GM18505 (cell line): ENCODE results near the gene ARMC5.
A peak's percentile ranks its signal among the peaks of the same experiment; 100 is the strongest.
"Not testable (repeated sequence)": the region's sequence is repeated elsewhere in the genome, so short reads cannot be mapped to it uniquely, and the experiment has no call there.

Experiments
- ATAC-seq: cut with Tn5 transposase; IDR thresholded peaks from one replicate; pipeline ENCODE4 v1.9.1; 2021; ENCODE audit not compliant: unreplicated experiment
- POLR2A ChIP-seq: IDR thresholded peaks from 4 replicates; pipeline ENCODE4 v1.6.1; 2011; ENCODE audit warnings: borderline replicate concordance; ENCODE audit not compliant: insufficient read depth, insufficient read length; ENCODE audit errors: extremely low read depth

Gene ARMC5

GRCh38 chr16:31480851-31481536 is 21.7 kb downstream of the ARMC5 start:
- no peak for ATAC-seq
- no peak for TF ChIP-seq POLR2A

DNA sequence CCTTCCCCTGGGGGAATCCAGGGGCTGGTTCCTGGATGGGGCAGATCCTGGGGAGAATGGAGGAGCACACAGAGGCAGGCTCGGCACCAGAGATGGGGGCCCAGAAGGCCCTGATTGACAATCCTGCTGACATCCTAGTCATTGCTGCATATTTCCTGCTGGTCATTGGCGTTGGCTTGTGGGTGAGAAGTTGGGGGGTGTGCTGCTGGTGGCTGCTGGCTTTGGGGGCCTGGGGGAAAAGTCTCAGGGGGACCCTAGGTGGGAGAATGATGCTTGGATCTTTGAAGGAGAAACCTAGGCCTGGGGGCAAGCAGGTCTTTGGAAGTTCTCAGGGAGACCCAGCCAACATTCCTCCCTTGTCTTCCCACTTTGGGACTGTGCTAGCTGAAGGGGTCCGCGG is 23.8 kb downstream of the ARMC5 start, which contains the start of gene SLC5A2:
TSS of gene SLC5A2 (plus strand) at position 43 of the 400 bp plus-strand sequence. CDS start at position 57, 14 bp downstream.
- no peak for TF ChIP-seq POLR2A
- ATAC-seq: no peak

DNA sequence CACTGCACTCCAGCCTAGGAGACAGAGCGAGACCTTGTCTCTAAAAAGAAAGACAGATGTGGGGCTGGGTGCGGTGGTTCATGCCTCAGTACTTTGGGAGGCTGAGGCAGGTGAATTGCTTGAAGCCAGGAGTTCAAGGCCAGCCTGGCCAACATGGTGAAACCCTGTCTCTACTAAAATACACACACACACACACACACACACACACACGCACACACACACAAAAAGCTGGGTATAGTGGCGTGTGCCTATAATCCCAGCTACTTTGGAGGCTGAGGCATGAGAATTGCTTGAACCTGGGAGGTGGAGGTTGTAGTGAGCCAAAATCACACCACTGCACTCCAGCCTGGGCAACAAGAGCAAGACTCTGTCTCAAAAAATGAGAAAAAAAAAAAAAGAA is 24.7 kb downstream of the ARMC5 start:
- ATAC-seq: not testable (repeated sequence)

GRCh38 chr16:31484491-31485171 is 25.3 kb downstream of the ARMC5 start:
- TF ChIP-seq POLR2A: no peak
- ATAC-seq: no peak

- TF ChIP-seq POLR2A: no peak
- ATAC-seq: no peak
Measured at GRCh38 chr16:31485571-31485970, 26.3 kb downstream of the ARMC5 start.

DNA sequence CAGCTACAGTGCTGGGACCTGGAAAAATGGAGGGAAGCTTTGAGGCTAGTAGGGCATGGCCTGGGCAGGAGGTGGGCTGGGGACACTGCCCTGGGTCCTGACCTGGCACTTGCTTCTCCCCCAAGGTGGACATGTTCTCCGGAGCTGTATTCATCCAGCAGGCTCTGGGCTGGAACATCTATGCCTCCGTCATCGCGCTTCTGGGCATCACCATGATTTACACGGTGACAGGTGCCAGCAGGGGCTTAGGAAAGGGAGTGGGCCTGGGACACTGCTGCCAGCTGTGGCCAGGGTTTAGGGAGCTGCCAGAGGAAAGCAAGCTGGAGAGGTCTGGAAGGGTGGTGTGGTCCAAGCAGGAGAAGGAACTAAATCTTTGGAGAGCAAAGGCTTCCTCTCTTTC is 26.7 kb downstream of the ARMC5 start:
- no peak for ATAC-seq
- TF ChIP-seq POLR2A: no peak

- ATAC-seq: no peak
- TF ChIP-seq POLR2A: no peak
Measured at GRCh38 chr16:31487071-31487719, 27.9 kb downstream of the ARMC5 start.

- ATAC-seq: peak; percentile 83
Measured at GRCh38 chr16:31487720-31488467, 28.6 kb downstream of the ARMC5 start.

DNA sequence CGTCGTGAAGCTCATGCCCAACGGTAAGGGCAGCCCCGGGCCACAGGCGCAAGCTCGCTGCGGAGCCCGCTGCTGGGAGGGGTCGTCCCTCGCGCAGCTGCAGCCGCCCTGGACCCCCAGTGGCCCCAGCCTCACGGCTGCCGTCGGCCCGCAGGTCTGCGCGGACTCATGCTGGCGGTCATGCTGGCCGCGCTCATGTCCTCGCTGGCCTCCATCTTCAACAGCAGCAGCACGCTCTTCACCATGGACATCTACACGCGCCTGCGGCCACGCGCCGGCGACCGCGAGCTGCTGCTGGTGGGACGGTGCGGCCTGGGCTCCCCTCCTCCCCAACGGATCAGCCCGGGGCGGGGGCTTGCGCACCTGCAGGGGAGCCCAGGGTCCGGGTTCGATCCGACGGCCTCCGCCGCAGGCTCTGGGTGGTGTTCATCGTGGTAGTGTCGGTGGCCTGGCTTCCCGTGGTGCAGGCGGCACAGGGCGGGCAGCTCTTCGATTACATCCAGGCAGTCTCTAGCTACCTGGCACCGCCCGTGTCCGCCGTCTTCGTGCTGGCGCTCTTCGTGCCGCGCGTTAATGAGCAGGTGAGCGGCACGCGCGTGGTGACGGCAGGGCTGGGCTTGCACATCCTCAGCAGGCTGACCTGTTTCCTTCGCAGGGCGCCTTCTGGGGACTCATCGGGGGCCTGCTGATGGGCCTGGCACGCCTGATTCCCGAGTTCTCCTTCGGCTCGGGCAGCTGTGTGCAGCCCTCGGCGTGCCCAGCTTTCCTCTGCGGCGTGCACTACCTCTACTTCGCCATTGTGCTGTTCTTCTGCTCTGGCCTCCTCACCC is 29.4 kb downstream of the ARMC5 start:
- TF ChIP-seq POLR2A: no peak
- no peak for ATAC-seq

More at GRCh38 chr16:31487720-31488467, 28.6 kb downstream of the ARMC5 start:
- no peak for TF ChIP-seq POLR2A

DNA sequence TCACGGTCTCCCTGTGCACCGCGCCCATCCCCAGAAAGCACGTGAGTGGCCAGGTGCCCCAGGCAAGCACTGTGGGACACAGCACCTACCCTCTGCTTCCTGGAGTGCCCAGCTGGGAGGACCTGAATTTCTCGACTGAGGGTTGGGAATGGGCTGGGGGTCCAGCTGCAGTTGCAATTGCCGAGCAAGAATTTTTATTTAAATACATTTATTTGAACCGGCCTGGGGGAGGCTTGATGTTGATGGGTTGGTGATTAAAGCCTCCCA is 29.9 kb downstream of the ARMC5 start:
- peak; percentile 3 for TF ChIP-seq POLR2A
- no peak for ATAC-seq

DNA sequence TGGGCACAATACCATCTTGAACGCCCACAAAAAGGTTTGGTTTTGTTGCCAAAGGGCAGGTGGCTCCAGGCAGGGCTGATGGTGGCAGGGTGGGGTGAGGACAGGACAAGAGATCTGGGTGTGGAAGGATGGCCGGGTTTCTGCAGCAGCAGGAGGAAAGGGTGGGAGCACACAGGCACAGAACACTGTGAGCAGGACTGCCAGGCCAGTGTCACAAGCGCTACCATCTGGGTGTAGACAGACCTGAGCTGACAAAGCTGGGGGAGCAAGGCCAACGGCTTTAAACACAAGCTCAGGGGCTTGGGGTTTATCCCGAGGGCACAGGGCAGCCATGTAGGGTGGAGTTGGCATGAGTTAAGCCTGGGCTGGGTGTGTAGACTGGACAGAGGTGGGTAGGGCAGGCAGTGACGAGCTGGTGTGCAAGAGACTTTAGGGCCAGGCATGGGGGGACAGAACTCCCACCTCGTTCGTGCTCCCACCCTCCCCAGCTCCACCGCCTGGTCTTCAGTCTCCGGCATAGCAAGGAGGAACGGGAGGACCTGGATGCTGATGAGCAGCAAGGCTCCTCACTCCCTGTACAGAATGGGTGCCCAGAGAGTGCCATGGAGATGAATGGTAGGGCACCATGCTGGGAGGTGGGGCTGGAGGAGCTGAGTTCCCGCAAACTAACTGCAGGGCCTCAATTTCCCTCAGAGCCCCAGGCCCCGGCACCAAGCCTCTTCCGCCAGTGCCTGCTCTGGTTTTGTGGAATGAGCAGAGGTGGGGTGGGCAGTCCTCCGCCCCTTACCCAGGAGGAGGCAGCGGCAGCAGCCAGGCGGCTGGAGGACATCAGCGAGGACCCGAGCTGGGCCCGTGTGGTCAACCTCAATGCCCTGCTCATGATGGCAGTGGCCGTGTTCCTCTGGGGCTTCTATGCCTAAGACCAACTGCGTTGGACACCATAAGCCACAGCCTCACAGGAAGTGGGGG is 30.6 kb downstream of the ARMC5 start:
- no peak for ATAC-seq
- TF ChIP-seq POLR2A: no peak

GRCh38 chr16:31491778-31492418 is 32.6 kb downstream of the ARMC5 start:
- ATAC-seq: no peak

More at GRCh38 chr16:31491778-31492418, 32.6 kb downstream of the ARMC5 start:
- no peak for TF ChIP-seq POLR2A
